Activated CD4-positive, alpha-beta T cell treated with anti-CD3 and anti-CD28 coated beads, Interleukin-2, amount 50 U/mL, for 48 hours (primary cell): ENCODE data around the gene THAP2.

Source experiments
- DNase-seq, 2 experiments: peaks; one replicate each; pipeline ENCODE4 v3.0.0-alpha.2; 2020

THAP2 gene

DNA sequence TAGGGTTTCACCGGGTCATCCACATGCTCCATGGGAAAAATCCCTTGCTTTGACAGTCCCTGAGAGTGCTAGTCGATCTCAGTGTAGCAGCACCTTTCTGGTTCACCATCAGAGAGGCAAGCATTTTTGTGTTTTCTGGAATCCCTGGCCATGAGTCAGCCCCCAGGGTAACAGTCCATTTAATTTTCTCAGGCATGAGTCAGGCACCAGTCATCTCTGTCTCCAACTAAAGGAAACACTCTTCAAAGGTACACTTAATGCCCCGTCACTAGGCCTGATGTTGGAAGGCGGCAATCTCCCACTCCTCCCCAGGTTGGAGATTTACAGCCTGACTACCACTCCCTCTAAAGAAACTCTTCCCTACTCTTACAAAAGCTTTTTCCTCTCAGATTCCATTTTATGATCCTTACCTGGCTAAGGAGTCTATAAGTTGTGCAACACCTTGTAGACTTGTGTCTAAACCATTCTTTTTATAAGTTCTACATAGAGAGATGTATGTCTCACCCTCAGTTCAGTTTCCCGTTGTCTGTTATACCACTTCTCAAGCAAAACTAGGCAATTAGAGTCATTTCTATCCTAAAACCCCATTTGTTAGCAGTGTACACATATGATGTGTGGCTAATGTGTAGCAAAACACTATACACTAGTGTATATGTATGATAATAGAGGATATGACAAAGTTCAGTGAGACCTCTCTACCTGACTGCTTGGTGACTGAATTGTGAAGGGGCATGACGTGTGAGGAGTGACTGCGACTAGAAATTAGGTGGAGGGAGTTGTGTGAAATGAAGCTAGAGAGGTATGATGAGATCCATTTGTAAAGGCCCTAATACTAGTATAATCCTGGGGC lies 46.4 kb downstream of the THAP2 start:
- no peak for DNase-seq

DNA sequence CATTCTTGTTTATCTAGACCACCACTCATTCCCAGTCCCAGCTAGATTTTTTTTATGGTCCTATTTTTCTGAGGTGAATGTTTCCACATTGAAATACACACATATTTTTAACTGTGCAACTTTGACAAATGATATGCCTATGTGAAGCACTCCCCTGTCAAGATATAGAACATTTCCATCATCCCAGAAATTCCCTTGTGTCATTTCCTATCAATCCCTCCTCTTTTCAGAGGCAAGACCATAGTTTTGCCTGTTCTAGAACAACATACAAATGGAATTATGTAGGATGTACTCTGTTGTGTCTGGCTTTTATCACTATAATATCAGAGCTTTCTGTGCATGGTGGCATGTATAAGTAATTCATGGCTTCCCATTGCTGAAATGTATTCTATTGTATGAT lies 54.5 kb downstream of the THAP2 start:
- DNase-seq = no peak

DNA sequence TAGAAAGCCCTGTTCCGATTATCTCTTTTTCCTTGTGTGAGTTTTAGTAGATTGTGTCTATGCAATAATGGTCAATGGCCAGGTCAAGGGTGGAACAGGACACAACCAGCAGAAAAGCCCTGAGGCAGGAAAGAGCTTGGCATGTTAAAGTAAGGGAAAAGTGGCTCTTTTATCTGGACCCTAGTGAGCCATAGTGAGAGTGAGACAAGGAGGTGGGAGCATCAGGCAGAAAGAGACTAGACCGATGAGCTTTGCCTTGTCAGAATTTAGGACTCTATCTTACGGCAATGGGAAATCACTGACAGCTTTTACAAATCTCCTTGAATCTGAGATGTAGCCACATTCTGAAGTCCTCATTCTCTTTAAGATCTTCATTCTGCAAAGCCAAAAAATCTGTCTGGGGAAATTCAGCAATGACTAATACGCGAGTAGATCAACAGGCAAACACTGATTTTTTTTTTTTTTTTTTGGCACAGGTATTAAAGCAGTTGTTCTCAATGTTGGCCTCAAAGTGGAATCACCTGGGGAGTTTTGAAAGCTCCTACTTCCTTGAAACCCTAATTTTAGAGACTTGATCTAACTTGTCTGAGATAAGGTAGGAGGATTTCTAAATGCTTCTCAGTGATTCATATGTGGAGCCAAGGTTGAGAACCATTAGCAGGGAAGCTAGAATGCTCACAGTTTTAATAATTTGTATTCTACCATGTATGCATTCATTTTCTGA lies 55.7 kb downstream of the THAP2 start:
- DNase-seq = no peak

DNA sequence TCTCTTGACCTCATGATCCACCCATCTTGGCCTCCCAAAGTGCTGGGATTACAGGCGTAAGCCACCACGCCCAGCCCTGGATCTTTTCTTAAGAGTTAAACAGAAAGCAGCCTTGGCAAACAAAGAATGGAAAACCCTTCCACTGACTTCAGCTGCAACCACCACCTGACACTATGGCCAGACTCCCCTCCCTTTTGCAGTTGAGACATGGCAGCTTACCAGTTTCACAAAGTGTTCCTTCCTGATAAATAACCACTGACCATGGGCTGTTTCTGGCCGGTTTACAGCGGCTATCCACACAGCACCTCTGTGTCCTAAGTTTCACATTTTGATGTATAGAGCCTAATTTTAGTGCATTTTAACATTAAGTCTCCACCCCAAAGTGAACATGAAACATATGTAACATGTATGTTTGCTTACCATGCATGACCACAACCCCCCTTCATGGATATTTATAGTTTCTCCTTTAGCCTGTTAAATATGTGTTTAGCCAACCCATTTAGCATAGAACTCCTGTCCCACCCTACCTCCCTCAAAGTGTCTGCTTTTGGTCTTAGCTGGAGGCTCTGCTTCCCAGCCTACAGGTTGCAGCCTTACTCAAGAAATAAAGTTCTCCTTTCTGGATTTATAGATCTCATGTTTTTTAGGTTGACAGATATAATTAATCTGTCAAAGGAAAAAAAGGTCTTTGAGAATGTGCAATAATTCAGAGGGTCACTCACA lies 57.8 kb downstream of the THAP2 start:
- no peak for DNase-seq

DNA sequence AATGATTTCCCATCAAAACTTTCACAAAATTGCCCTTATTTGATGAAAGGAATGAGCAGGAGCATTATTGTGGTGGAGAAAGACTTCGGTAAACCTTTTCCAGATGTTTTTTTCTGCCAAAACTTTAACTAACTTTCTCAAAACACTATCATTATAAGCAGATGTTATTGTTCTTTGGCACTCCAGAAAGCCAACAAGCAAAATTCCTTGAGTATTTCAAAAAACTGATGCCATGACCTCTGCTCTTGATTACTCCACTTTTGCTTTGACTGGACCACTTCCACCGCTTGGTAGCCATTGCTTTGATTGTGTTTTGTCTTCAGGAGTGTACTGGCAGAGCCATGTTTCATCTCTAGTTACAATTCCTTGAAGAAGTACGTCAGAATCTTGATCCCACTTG lies 60.9 kb downstream of the THAP2 start:
- no peak for DNase-seq

DNA sequence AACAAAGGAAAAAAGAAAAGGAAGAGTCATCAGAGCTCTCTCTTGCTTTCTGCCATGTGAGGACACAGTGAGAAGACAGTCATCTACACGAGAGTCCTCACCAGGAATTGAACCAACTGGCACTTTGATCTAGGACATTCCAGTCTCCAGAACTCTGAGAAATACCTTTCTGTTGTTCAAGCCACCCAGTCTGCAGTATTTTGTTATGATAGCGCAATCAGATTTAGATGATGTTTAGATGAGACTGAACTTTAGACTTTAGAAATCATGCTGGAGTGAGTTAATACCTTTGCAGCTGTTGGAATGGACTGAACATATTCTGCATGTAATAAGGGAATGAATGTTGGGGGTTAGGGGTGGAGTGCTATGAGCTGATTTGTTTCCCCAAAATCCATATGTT lies 62.4 kb downstream of the THAP2 start:
- DNase-seq = no peak

DNA sequence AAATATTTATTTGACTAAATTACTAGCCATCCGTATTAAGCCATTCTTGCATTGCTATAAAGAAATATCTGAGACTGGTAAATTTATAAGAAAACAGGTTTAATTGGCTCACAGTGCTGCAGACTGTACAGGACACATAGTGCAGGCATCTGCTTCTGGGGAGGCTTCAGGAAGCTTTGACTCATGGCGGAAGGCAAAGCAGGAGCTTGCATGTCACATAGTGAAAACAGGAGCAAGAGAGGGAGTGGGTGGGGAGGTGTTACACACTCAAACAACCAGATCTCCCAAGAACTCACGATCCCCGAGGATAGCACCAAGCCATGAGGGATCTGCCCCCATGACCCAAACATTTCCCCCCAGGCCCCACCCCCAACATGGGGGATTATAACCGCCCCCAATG lies 63.9 kb downstream of the THAP2 start:
- DNase-seq = no peak
